Kidney capillary endothelial cell (primary cell): Measurements from ENCODE around the gene C5orf58.

Experiments
- DNase-seq: peaks from one replicate; pipeline ENCODE4 v3.0.0-alpha.2; 2018; ENCODE audit warnings: low spot score

C5orf58 gene

DNA sequence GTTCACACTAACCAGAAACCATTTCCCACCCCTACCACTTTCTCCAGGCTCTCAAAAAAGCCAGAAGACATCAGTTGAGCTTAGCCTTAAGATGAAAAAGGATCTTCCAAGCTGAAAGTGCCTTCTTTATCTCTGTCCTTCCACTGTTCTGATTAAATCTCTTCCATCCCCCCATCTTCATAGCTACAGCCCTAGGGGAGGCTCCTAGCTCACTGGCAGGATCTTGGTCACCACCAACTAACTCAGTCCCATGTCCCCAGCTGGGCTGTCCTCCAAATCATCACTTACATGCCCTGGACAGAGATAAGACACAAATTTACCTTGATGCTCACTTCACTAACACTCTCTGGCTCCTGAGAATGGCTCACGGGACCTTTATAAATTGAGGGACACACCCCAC, 50.5 kb downstream of the C5orf58 start:
- DNase-seq, result no peak

DNA sequence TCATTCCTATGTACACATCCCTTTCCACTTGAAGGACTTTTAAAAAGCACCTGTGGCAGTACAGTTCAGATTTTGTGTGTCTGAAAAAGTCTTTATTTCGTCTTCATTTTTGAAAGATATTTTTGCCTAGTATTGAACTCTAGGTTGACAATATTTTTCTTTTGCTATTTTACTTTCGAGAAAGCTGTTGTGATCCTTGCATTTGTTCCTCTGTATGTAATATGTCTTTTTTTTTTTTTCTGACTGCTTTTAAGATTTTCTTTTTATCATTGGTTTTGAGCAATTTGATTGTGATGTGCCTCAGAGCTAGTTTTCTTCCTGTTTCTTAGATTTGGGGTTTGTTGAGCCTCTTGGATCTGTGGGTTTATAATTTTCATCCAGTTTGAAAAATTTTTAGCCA, 51.4 kb downstream of the C5orf58 start:
- DNase-seq, result no peak

GRCh38 chr5:170285181-170285580, 52.4 kb downstream of the C5orf58 start:
- no peak for DNase-seq

DNA sequence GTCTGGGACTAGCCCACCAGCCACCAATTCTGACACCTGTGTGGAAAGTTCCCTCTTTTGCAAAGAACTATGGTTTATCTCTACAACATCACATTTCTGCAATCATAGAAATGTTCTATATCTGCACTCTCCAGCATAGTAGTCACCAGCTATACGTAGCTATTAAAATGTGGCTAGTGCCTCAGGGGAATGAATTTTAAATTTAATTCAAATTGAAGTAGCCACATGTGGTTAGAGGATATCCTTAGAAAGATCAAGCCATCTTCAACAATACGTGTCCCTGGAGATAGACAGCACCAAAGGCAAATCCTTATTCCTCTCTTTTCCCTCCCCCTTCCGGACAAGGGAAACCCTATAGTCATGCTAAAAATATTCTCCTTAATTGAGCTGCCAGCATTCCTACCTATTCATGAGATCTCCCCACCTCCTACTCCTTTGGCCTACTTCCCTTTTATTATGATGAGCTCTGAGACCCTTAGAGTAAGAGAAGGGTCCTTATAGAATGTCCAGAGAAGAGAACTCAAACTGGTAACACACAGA, 53.7 kb downstream of the C5orf58 start:
- DNase-seq, result no peak

DNA sequence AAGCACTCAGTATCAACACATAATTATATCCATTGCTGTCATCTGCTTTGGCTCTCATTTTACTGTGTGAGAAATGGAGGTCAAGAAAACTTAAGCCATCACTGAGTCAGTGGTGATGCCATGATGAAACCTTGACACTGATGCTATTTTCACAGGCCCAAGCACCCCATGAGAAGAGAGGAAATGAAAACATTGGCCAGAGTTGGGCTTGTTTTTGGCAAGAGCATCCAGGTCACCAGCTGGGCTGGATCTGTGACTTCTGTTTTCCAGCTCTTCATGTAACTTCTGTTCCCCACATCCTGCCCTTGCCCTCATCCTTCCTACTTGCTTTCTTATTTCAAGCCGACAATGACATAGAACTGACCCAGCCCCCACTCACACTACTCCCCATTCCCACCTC, 54.7 kb downstream of the C5orf58 start:
- no peak for DNase-seq

- no peak for DNase-seq
Observed at GRCh38 chr5:170288151-170288550, 55.4 kb downstream of the C5orf58 start.

GRCh38 chr5:170288551-170288950, 55.8 kb downstream of the C5orf58 start:
- DNase-seq, result no peak

- no peak for DNase-seq
Observed at GRCh38 chr5:170289121-170289520, 56.3 kb downstream of the C5orf58 start.

GRCh38 chr5:170289764-170290163, 57.0 kb downstream of the C5orf58 start:
- DNase-seq, result no peak

DNA sequence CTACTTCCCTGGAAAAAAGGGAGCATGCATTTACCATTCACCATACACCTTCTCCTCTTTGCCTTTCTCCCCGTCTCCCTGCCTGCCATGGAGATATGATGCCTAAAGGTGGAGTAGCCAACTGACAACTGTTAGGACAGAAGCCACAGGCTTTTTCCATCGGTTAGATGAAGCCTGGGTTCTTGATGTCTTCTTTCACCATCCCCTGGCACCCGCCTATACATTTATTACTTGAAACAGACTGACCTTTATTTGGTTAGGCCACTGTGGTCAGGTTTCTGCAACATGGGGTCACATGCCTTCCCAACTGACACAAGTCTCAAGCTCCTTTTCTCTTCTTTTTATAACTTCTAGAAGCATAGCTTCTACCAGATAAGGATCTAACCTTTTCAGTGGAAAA, 57.7 kb downstream of the C5orf58 start:
- no peak for DNase-seq

DNA sequence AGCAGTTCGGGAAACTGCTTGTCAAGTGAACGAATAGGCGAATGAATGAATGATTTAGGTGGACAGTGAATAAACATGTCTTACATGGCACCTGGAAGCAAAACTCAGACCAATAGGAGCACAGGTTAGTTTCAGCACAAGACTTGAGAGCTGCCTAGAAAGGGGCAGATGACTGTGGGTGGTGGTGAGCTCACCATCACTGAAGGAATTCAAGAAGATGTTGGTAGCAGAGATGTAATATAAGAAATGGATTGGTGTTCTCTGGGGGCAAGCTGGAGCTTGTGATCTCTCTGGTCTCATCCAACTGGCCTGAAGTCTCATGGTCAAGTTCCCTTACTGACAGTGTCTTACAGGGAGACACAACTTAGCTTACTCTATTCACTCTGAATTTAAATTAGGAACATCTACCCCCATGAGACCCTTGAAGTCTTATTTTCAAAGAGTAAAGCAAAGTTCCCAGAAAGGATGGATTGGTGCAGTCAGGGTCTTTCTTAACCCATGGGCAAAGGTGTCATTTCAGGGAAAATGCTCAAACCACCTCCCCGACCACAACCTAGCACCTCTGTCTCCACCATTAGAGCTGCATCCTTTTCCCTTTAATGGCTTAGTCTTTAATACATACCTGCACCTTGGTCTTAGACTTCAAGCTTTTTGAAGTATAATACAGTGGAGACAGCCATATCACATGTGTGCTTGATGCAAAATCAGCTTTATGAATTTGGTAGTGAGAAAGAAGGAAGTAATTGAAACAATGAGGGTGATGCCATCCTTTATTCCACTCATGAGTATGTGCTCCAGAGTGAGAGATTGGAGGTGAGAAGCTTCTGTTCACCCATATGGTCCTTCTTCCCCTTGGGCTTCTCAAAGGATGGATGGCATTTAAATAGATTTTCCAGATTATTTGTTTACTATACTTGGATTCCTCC, 59.7 kb downstream of the C5orf58 start:
- no peak for DNase-seq

GRCh38 chr5:170293273-170293672, 60.5 kb downstream of the C5orf58 start:
- no peak for DNase-seq

DNA sequence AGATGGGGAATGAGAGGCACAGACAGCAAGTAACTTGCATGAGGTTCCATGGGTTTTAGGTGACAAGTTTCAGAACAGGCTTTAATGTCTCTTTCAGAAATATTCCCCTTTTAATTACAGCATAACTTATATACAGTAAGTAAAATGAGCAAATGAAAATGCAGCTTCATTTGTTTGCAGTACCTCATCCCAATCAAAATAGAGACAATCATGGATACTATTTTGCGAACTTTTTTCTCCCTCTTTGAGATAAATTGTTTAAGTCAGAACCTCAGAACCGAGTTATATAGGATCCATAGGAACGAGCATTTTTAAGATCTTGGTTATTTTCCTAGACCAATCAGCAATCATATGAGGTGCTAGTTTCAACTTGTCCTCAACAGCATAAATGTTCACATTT, 61.3 kb downstream of the C5orf58 start:
- no peak for DNase-seq

- no peak for DNase-seq
Observed at GRCh38 chr5:170294556-170294955, 61.8 kb downstream of the C5orf58 start.
